H1 (cell line): ENCODE results near the gene MSI1. TPM values are rescaled to one million over a fixed set of nuclear protein-coding genes. Genes with fewer than 3 reads are reported as not detected.

ENCODE experiments used
- CTCF ChIA-PET: fragments of 300-600 bp; sonication (Branson Sonifier 250); formaldehyde crosslinking; loops from one replicate; lab custom pipeline; 2021; ENCODE audit not compliant: partially characterized antibody; lab: Charles Lee
- POLR2A ChIA-PET: fragments of 300-600 bp; sonication (Branson Sonifier 250); formaldehyde crosslinking; loops from one replicate; lab custom pipeline; 2021; ENCODE audit warnings: inconsistent platforms; ENCODE audit not compliant: partially characterized antibody; lab: Charles Lee
- DNase-seq, 2 experiments: peaks; one replicate each; pipeline versions ENCODE4 v3.0.0 to v3.0.0-alpha.2; 2010 to 2022; ENCODE audit warnings: low spot score in 2 of 2, low read depth in 1 of 2, mixed read lengths in 1 of 2
- FAIRE-seq: peaks from 2 replicates; lab custom pipeline; 2011; peaks lifted over from hg19 to GRCh38; lab: Jason Lieb, UNC
- H2AFZ ChIP-seq: 2 replicates; pipeline ENCODE4 v1.8.1; 2012; ENCODE audit warnings: low read length, inconsistent platforms
- H2AK5ac ChIP-seq: 2 replicates; pipeline ENCODE4 v1.6.1; 2013; ENCODE audit warnings: low read depth, low read length
- H2BK120ac ChIP-seq: replicated peaks from 2 replicates; pipeline ENCODE3; 2013; ENCODE audit warnings: low read depth, low read length, inconsistent platforms
- H2BK12ac ChIP-seq: 2 replicates; pipeline ENCODE4 v1.6.1; 2013; ENCODE audit warnings: low read depth, low read length
- H2BK15ac ChIP-seq: 2 replicates; pipeline ENCODE4 v1.6.1; 2013; ENCODE audit warnings: low read length
- H2BK20ac ChIP-seq: 2 replicates; pipeline ENCODE4 v1.6.1; 2013; ENCODE audit warnings: low read length
- H2BK5ac ChIP-seq: 2 replicates; pipeline ENCODE4 v1.6.1; 2013; ENCODE audit warnings: low read depth, low read length
- H3K14ac ChIP-seq: 2 replicates; pipeline ENCODE4 v1.6.1; 2013; ENCODE audit warnings: inconsistent platforms; ENCODE audit not compliant: insufficient read length
- H3K18ac ChIP-seq: 2 replicates; pipeline ENCODE4 v1.6.1; 2013; ENCODE audit warnings: low read length; ENCODE audit errors: extremely low read depth
- H3K23ac ChIP-seq: 2 replicates; pipeline ENCODE4 v1.6.1; 2013; ENCODE audit warnings: inconsistent platforms; ENCODE audit not compliant: insufficient read length
- H3K23me2 ChIP-seq: 2 replicates; pipeline ENCODE4 v1.6.1; 2013; ENCODE audit warnings: low read depth, low read length
- H3K27ac ChIP-seq: 2 replicates; pipeline ENCODE4 v1.6.1; 2011; ENCODE audit warnings: low read depth, low read length, inconsistent platforms
- H3K27me3 ChIP-seq, 4 experiments: replicated peaks in 1 of 4; 1 replicate in 1 of 4; 2 replicates in 3 of 4; pipeline versions ENCODE4 v1.6.1 to v1.8.1; 2011 to 2013; ENCODE audit warnings: low read length in 3 of 4, mild to moderate bottlenecking in 3 of 4, inconsistent platforms in 2 of 4, mixed read lengths in 2 of 4, moderate library complexity in 1 of 4; ENCODE audit not compliant: control insufficient read depth in 3 of 4, insufficient read depth in 3 of 4; ENCODE audit errors: extremely low read depth in 1 of 4
- H3K36me3 ChIP-seq, 4 experiments: 2 replicates each; pipeline versions ENCODE4 v1.6.1 to v1.8.1; 2011 to 2013; ENCODE audit warnings: mild to moderate bottlenecking in 4 of 4, low read length in 3 of 4, moderate library complexity in 2 of 4, control low read depth in 1 of 4, inconsistent platforms in 1 of 4; ENCODE audit not compliant: insufficient read depth in 4 of 4, control insufficient read depth in 2 of 4
- H3K4ac ChIP-seq: replicated peaks from 2 replicates; pipeline ENCODE3; 2013; ENCODE audit warnings: low read length, low read depth, mixed read lengths, inconsistent platforms; ENCODE audit not compliant: insufficient read length
- H3K4me1 ChIP-seq, 4 experiments: replicated peaks in 1 of 4; 1 replicate in 1 of 4; 2 replicates in 3 of 4; pipeline versions ENCODE4 v1.6.1 to v1.8.1; 2011 to 2013; ENCODE audit warnings: low read length in 3 of 4, inconsistent platforms in 2 of 4, mixed read lengths in 1 of 4; ENCODE audit not compliant: insufficient read depth in 4 of 4, control insufficient read depth in 3 of 4
- H3K4me2 ChIP-seq, 2 experiments: 2 replicates each; pipeline versions ENCODE4 v1.6.1 to v1.8.1; 2011 to 2013; ENCODE audit warnings: low read depth in 2 of 2, low read length in 2 of 2, control low read depth in 1 of 2, inconsistent platforms in 1 of 2, mild to moderate bottlenecking in 1 of 2; ENCODE audit not compliant: insufficient read depth in 1 of 2
- H3K4me3 ChIP-seq, 4 experiments: fragments of 200-600, 300-600 bp in 1 of 4; sonication (generic), shearing (Covaris generic), sonication (Bioruptor Twin) in 1 of 4; 2 replicates each; pipeline versions ENCODE4 v1.5.1 to v1.8.1; 2011 to 2016; ENCODE audit warnings: low read length in 4 of 4, low read depth in 3 of 4, control low read depth in 2 of 4, inconsistent platforms in 2 of 4, mild to moderate bottlenecking in 2 of 4, mixed read lengths in 1 of 4, moderate library complexity in 1 of 4; ENCODE audit not compliant: insufficient read depth in 2 of 4; ENCODE audit errors: extremely low read depth in 1 of 4
- H3K56ac ChIP-seq: replicated peaks from 2 replicates; pipeline ENCODE3; 2013; ENCODE audit warnings: low read depth, mild to moderate bottlenecking, mixed read lengths, low read length, inconsistent platforms; ENCODE audit not compliant: insufficient read length
- H3K79me1 ChIP-seq: 2 replicates; pipeline ENCODE4 v1.6.1; 2013; ENCODE audit warnings: low read depth, low read length, control low read depth
- H3K79me2 ChIP-seq, 2 experiments: 2 replicates each; pipeline versions ENCODE4 v1.6.1 to v1.8.1; 2012 to 2013; ENCODE audit warnings: low read length in 2 of 2, mild to moderate bottlenecking in 2 of 2, inconsistent platforms in 1 of 2; ENCODE audit not compliant: insufficient read depth in 2 of 2, control insufficient read depth in 1 of 2
- H3K9ac ChIP-seq, 4 experiments: replicated peaks in 1 of 4; 1 replicate in 1 of 4; 2 replicates in 3 of 4; pipeline versions ENCODE4 v1.6.1 to v1.8.1; 2011 to 2013; ENCODE audit warnings: low read depth in 3 of 4, low read length in 3 of 4, control low read depth in 2 of 4, mild to moderate bottlenecking in 2 of 4, moderate library complexity in 2 of 4, inconsistent platforms in 1 of 4; ENCODE audit errors: extremely low read depth in 1 of 4
- H3K9me3 ChIP-seq, 2 experiments: 2 replicates each; pipeline versions ENCODE4 v1.6.1 to v1.8.1; 2012 to 2013; ENCODE audit warnings: mild to moderate bottlenecking in 2 of 2, moderate library complexity in 2 of 2, control low read depth in 1 of 2, inconsistent platforms in 1 of 2, low read depth in 1 of 2, low read length in 1 of 2, mixed read lengths in 1 of 2; ENCODE audit not compliant: insufficient read depth in 2 of 2
- H4K20me1 ChIP-seq, 2 experiments: replicated peaks in 1 of 2; 2 replicates each; pipeline versions ENCODE3 to v1.8.1; 2011 to 2013; ENCODE audit warnings: inconsistent platforms in 2 of 2, low read length in 2 of 2, mild to moderate bottlenecking in 1 of 2; ENCODE audit not compliant: insufficient read depth in 2 of 2, control insufficient read depth in 1 of 2
- H4K5ac ChIP-seq: 2 replicates; pipeline ENCODE4 v1.6.1; 2013; ENCODE audit warnings: low read length, low read depth, mixed read lengths, inconsistent platforms; ENCODE audit not compliant: insufficient read length
- H4K8ac ChIP-seq: 2 replicates; pipeline ENCODE4 v1.8.0; 2013; ENCODE audit warnings: mild to moderate bottlenecking, moderate library complexity, low read length, inconsistent platforms; ENCODE audit not compliant: insufficient read depth; ENCODE audit errors: extremely low read depth
- H4K91ac ChIP-seq: replicated peaks from 2 replicates; pipeline ENCODE3; 2013; ENCODE audit warnings: low read length, mixed read lengths, inconsistent platforms; ENCODE audit not compliant: insufficient read length
- CHD1 ChIP-seq: IDR thresholded peaks from 2 replicates; pipeline ENCODE4 v1.6.1; 2012; ENCODE audit warnings: low read depth, low read length, improper control_type of control experiment
- CTBP2 ChIP-seq: IDR thresholded peaks from 2 replicates; pipeline ENCODE4 v1.7.0; 2011; ENCODE audit warnings: borderline replicate concordance, mild to moderate bottlenecking, moderate library complexity, mixed read lengths, low read length; ENCODE audit not compliant: insufficient read depth, insufficient read length
- E2F6 ChIP-seq: IDR thresholded peaks from 2 replicates; pipeline ENCODE4 v1.6.1; 2012; ENCODE audit warnings: inconsistent platforms
- KDM1A ChIP-seq: fragments of 200-600, 300-600 bp; sonication (generic); IDR thresholded peaks from 2 replicates; pipeline ENCODE4 v1.7.1; 2016; ENCODE audit warnings: mild to moderate bottlenecking, low read length, borderline replicate concordance
- MAX ChIP-seq: IDR thresholded peaks from 2 replicates; pipeline ENCODE4 v1.6.1; 2012; ENCODE audit warnings: inconsistent platforms
- POU5F1 ChIP-seq: IDR thresholded peaks from 2 replicates; pipeline ENCODE4 v1.6.1; 2011; ENCODE audit warnings: low read depth, mild to moderate bottlenecking, low read length, moderate library complexity
- RXRA ChIP-seq: IDR thresholded peaks from 2 replicates; pipeline ENCODE4 v1.6.1; 2011; ENCODE audit warnings: low read depth, mild to moderate bottlenecking, low read length, moderate library complexity; ENCODE audit not compliant: insufficient read depth
- SIN3A ChIP-seq, 2 experiments: IDR thresholded peaks in 1 of 2; conservative IDR thresholded peaks in 1 of 2; 2 replicates each; pipeline ENCODE4 v1.6.1; 2011 to 2012; ENCODE audit warnings: low read length in 2 of 2, improper control_type of control experiment in 1 of 2, low read depth in 1 of 2, mild to moderate bottlenecking in 1 of 2
- SP2 ChIP-seq: IDR thresholded peaks from 2 replicates; pipeline ENCODE4 v1.6.1; 2012; ENCODE audit warnings: mild to moderate bottlenecking, low read length, inconsistent platforms
- TEAD4 ChIP-seq: IDR thresholded peaks from 2 replicates; pipeline ENCODE4 v1.6.1; 2012; ENCODE audit warnings: low read depth, low read length, inconsistent platforms, mixed read lengths
- WGBS, 2 experiments: shearing (Covaris generic) in 1 of 2; methylation state at CpG; one replicate each; pipeline versions ENCODE4 v1.1.6 to v1.1.7; 2013 to 2015; ENCODE audit warnings: low lambda C conversion rate in 2 of 2, mixed read lengths in 2 of 2, inconsistent platforms in 1 of 2, low coverage in 1 of 2, missing lambda C conversion rate in 1 of 2; ENCODE audit not compliant: insufficient replicate concordance in 2 of 2, insufficient coverage in 1 of 2, insufficient read length in 1 of 2; ENCODE audit errors: extremely low coverage in 1 of 2, missing lambda C conversion rate in 1 of 2; 5-methylcytosine and 5-hydroxymethylcytosine counted together
- polyA plus RNA-seq, 7 experiments: library from polyadenylated mRNA; depleted of rRNA in 3 of 7; stranded (reverse) in 5 of 7; unstranded in 2 of 7; fragments of >200 nt in 5 of 7; fragments of 200-250 nt in 2 of 7; gene quantifications; 1 replicate in 5 of 7; 2 replicates in 1 of 7; 4 replicates in 1 of 7; pipeline versions ENCODE4 v1.2.1 to v1.2.3, GENCODE V29; 2011 to 2013; ENCODE audit warnings: missing spikeins in 2 of 7, mixed read lengths in 2 of 7
- total RNA-seq: library from RNA; stranded (reverse); fragmentation: NEBNext Ultra II Directional; extraction: Animal tissue kit (Norgen Biotek cat#: 25700); gene quantifications from 2 replicates; pipeline ENCODE4 v1.2.1, GENCODE V29; 2021
- TF ChIP-seq, protein P1 (sequence below): IDR thresholded peaks from 2 replicates; pipeline ENCODE4 v1.6.1; 2012; ENCODE audit warnings: low read length, inconsistent platforms

MSI1 gene
- total and polyA plus RNA-seq, 2 of the 8 experiments (the other 6 are each of a cell fraction or from before 2014, with no cell fraction given): 13.5 to 51.9 TPM

DNA sequence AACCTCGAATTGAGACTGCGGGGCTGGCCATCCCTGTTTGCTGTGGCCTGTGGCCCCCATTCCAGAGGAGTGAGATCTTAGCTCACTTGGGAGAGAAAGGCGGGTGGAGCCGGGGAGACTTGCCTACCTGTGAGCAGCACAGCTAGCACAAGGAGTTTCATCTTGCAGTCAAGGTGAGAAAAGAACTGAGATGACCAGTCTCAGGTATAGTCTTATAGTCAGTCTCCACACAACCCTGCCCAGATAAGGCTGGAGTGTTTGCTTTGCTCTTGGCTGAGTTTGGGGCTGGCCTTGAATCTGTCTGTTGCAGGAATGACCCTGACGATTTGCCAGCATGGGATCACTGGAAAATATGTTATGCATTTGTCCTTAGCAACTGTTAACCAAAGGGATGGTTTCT is 41.4 kb downstream of the MSI1 start, which contains the start of gene PLA2G1B:
Gene PLA2G1B, minus strand, starts transcription at position 187 of the 400 bp plus-strand sequence. Its CDS starts 26 bp downstream, at position 161.
- no peak for DNase-seq
- Histone ChIP-seq H3K4me3 (no peak within 1 kb of the TSS), H2BK15ac (no peak within 1 kb of the TSS), H3K27ac (no peak within 1 kb of the TSS), H3K9me3 (no peaks in the 10 kb centered on the region), H2AFZ (no peak within 1 kb of the TSS; the same call in 1 of the 2 replicates), H4K20me1 (no peaks in the 10 kb centered on the region), H3K14ac (no peak within 1 kb of the TSS), H3K4me1 (peaks cover 0 to 1% (median 0%) of the 10 kb centered on the region in 4 experiments; a peak in 1 of 7 replicates), H2BK120ac (no peak within 1 kb of the TSS), H2AK5ac (no peak within 1 kb of the TSS), H2BK5ac (no peak within 1 kb of the TSS), H3K27me3 (no peaks in the 10 kb centered on the region), H3K4me2 (no peak within 1 kb of the TSS), H3K4ac (no peak within 1 kb of the TSS), H3K18ac (no peak within 1 kb of the TSS), H2BK20ac (no peak within 1 kb of the TSS), H3K79me1 (no peaks in the 10 kb centered on the region), H2BK12ac (no peak within 1 kb of the TSS), H4K8ac (no peak within 1 kb of the TSS; the same call in 1 of the 2 replicates), H3K23me2 (peaks cover 2% of the 10 kb centered on the region; the same call in 1 of the 2 replicates), H3K9ac (no peak within 1 kb of the TSS), H3K79me2 (no peaks in the 10 kb centered on the region), H3K23ac (no peak within 1 kb of the TSS), H3K36me3 (no peaks in the 10 kb centered on the region), H4K91ac (no peak within 1 kb of the TSS), H4K5ac (no peak within 1 kb of the TSS), H3K56ac (no peak within 1 kb of the TSS)
- 82% methylated on average over 5 of the region's 5 CpGs; no CpG with 5 or more reads in 1 of the 2 experiments for WGBS, 2 experiments
- CTCF ChIA-PET: interaction anchor here (0.6 to 6.6 kb wide), 14 partner anchors 8 to 169 kb away, joined by 3 to 61 read pairs (median 4); partner anchors contain the start of gene SIRT4
- POLR2A ChIA-PET: interaction anchor here (0.6 to 1.7 kb wide), 9 partner anchors 8 to 142 kb away, joined by 3 to 6 read pairs (median 4); partner anchors contain the start of gene RNU4-1
- FAIRE-seq: no peak
- TF ChIP-seq CHD1 (no peak), RXRA (no peak), KDM1A (no peak), CTBP2 (no peak), MAX (no peak), SIN3A (conservative IDR thresholded peaks at IDR 0.05 in 1 of 2, IDR thresholded peaks at IDR 0.05 in 1 of 2; ENCODE audit: low read depth in 1 of 2, low read length in 2 of 2) (no peak), SP2 (no peak), E2F6 (no peak), POU5F1 (no peak), TEAD4 (no peak)
- TF ChIP-seq, protein P1, sequence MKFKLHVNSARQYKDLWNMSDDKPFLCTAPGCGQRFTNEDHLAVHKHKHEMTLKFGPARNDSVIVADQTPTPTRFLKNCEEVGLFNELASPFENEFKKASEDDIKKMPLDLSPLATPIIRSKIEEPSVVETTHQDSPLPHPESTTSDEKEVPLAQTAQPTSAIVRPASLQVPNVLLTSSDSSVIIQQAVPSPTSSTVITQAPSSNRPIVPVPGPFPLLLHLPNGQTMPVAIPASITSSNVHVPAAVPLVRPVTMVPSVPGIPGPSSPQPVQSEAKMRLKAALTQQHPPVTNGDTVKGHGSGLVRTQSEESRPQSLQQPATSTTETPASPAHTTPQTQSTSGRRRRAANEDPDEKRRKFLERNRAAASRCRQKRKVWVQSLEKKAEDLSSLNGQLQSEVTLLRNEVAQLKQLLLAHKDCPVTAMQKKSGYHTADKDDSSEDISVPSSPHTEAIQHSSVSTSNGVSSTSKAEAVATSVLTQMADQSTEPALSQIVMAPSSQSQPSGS: no peak
